ENCODE data around the gene TWIST2.

DNA sequence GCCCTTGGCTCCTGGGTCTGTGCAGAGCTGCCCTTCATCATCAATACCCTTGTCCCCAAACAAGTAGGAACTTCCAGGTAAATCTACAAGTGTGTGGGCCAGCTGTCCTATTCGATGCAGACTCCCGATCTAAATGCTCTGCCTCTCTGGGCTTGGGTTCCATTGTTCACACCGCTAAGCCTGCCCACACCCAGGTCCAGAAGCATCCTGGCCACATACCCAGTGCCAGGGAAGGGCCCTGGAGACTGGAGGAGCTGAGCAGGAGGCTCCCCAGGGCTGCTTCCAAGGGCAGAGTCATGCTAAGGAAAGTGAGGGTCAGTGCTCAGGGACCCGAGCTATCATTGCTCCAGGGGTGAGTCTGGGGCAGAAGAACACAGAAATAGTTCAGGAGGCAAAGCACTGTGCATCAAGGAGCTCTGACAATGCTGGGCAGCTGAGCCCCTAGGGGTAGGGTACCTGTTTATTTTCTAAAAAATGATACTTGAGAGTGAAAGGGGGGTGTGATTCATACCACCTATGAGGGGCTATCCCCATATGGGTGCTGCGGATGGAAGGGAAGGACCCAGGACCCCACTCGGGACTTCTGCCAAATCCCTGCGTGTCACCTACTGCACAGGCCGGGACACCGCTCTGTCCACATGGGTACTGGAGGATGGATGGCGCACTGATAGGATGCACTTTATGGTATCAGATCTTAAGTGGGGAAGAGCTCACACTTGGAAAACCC, 25.8 kb upstream of the TWIST2 start:
- TF ChIP-seq EZH2 (IDR thresholded peaks at IDR 0.05) (no peak), FOXP2 (optimal IDR thresholded peaks at IDR 0.05; ENCODE audit: control extremely low read depth, extremely low read length, insufficient read depth) (no peak), POLR2AphosphoS5 (IDR thresholded peaks at IDR 0.05; ENCODE audit: borderline replicate concordance, low read depth, low read length) (no peak)
